GM13977 (cell line): ENCODE data around the gene CPLANE2.
"Not testable (repeated sequence)": the region's sequence is repeated elsewhere in the genome, so short reads cannot be mapped to it uniquely, and the experiment has no call there.

Source experiments
- DNase-seq: peaks from one replicate; pipeline ENCODE4 v3.0.0; 2012; ENCODE audit warnings: low spot score
- CTCF ChIP-seq: IDR thresholded peaks from 2 replicates; pipeline ENCODE4 v1.5.1; 2012; ENCODE audit warnings: mild to moderate bottlenecking, control low read depth; ENCODE audit not compliant: insufficient read depth; ENCODE audit errors: extremely low read depth, missing control alignments
- in situ Hi-C: fragments of 300-500 bp; cut with MboI; formaldehyde crosslinking; loops from one replicate; pipeline ENCODE4 v1.12.0; 2022; ENCODE audit warnings: low sequenced_read_pairs, low pct_unique_long_range_greater_than_20kb, mixed read lengths, inconsistent platforms; ENCODE audit not compliant: unreplicated experiment

Gene CPLANE2

GRCh38 chr1:16221499-16221898 lies 15.5 kb downstream of the CPLANE2 start:
- DNase-seq: no peak
- TF ChIP-seq CTCF: no peak
- in situ Hi-C loops: no loop called here

GRCh38 chr1:16219968-16220500 lies 16.9 kb downstream of the CPLANE2 start:
- no peak for DNase-seq
- in situ Hi-C loops: no loop called here
- no peak for TF ChIP-seq CTCF

GRCh38 chr1:16218674-16219071 lies 18.3 kb downstream of the CPLANE2 start:
- in situ Hi-C loops: no loop called here
- no peak for DNase-seq
- no peak for TF ChIP-seq CTCF

GRCh38 chr1:16218014-16218673 lies 18.8 kb downstream of the CPLANE2 start:
- in situ Hi-C loops: no loop called here
- TF ChIP-seq CTCF: no peak
- no peak for DNase-seq

GRCh38 chr1:16217061-16217785 lies 19.8 kb downstream of the CPLANE2 start:
- DNase-seq: peak; percentile 97
- in situ Hi-C loops: no loop called here
- no peak for TF ChIP-seq CTCF

- TF ChIP-seq CTCF: no peak
- peak; percentile 83 for DNase-seq
- in situ Hi-C loops: no loop called here
Measured at GRCh38 chr1:16215882-16216753, 20.9 kb downstream of the CPLANE2 start.

GRCh38 chr1:16215240-16215639 lies 21.7 kb downstream of the CPLANE2 start:
- DNase-seq, in situ Hi-C loops: not testable (repeated sequence)

GRCh38 chr1:16213544-16213943 lies 23.4 kb downstream of the CPLANE2 start:
- in situ Hi-C loops, DNase-seq: not testable (repeated sequence)
